ENCODE data around the gene SARDH. TPM values are rescaled to one million over a fixed set of nuclear protein-coding genes. Genes with fewer than 3 reads are reported as not detected.

SARDH gene
- total RNA-seq, 4 donors from 2014 or later, result 0.26 to 0.57 TPM; not detected in 2

DNA sequence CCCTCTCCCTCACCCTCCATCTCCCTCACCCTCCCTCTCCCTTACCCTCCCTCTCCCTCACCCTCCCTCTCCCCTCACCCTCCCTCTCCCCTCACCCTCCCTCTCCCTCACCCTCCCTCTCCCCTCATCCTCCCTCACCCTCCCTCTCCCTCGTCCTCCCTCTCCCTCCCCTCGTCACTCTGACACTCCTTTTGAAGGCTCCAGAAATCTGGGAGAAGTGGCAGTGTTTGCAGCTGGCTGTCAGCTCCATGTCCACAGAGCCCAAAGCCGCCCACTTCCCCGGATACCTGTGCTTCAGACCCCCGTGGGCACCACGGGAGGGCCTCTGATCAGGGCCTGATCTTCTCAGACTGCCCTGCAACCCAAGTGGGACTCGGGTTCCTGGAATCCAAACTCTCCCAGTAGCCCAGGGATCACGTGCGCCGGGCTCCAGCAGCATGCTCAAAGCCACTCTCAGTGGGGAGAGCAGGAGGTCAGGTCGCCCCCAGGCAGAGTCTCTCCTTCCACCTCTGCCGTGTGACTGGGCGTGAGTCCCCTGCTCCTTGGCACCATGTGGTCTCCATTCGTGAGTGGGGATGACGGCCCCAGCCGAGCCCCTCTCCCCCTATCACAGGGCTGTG is 68.9 kb downstream of the SARDH start:
- no peak overlapping the region for H3K27ac ChIP-seq
- no peak overlapping the region for H3K4me3 ChIP-seq
- no peaks in the 10 kb centered on the region for H3K4me1 ChIP-seq
- no peak for DNase-seq
- no peaks in the 10 kb centered on the region for H3K9me3 ChIP-seq
- peaks cover 0 to 3% (median 0%) of the 10 kb centered on the region in 4 donors for H3K27me3 ChIP-seq
- WGBS, 2 donors, result 47% methylated on average over 3 of the region's 16 CpGs; no CpG with 5 or more reads in 1 of the 2 donors
- TF ChIP-seq POLR2A (IDR thresholded peaks at IDR 0.05), result no peak
- TF ChIP-seq, protein P1, sequence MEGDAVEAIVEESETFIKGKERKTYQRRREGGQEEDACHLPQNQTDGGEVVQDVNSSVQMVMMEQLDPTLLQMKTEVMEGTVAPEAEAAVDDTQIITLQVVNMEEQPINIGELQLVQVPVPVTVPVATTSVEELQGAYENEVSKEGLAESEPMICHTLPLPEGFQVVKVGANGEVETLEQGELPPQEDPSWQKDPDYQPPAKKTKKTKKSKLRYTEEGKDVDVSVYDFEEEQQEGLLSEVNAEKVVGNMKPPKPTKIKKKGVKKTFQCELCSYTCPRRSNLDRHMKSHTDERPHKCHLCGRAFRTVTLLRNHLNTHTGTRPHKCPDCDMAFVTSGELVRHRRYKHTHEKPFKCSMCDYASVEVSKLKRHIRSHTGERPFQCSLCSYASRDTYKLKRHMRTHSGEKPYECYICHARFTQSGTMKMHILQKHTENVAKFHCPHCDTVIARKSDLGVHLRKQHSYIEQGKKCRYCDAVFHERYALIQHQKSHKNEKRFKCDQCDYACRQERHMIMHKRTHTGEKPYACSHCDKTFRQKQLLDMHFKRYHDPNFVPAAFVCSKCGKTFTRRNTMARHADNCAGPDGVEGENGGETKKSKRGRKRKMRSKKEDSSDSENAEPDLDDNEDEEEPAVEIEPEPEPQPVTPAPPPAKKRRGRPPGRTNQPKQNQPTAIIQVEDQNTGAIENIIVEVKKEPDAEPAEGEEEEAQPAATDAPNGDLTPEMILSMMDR (IDR thresholded peaks at IDR 0.05), result no peak
- H3K36me3 ChIP-seq, result no peaks in the 10 kb centered on the region
- intact Hi-C loops (cut with DNase I), result no loop called here

DNA sequence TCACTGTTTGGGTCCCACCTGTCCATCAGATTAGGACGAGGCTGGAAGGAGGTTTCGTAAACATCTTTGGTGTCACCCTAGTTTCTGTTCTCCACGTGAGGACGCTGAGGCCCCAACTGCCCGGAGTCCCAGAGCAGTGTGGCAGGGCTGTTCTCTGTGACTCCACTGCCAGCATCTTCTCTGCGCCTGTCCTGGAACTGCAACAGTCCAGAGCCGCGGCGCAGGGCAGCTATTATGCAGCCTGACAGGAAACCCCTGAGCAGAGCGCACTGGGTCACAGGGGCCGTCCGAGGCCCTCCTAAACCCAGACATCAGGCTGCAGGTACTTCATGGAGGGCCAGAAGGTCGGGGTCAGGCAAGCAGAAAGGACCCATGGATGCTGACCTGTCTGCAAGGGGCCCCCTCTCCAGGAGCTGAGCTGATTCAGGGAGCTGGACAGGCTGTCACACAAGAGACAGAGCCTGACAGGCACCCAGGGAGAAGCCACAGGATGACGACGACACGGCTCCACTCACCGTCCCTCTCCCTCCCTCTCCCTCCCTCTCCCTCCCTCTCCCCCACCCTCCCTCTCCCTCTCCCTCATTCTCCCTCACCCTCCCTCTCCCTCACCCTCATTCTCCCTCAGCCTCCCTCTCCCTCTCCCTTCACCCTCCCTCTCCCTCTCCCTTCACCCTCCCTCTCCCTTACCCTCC is 70.2 kb downstream of the SARDH start:
- WGBS, 2 donors, result 58 to 61% methylated on average over 6 to 15 of the region's 17 CpGs
- no peak overlapping the region for H3K4me3 ChIP-seq
- H3K4me1 ChIP-seq, result no peaks in the 10 kb centered on the region
- DNase-seq, result no peak
- intact Hi-C loops (cut with DNase I), result no loop called here
- H3K9me3 ChIP-seq, result no peaks in the 10 kb centered on the region
- H3K36me3 ChIP-seq, result no peaks in the 10 kb centered on the region
- H3K27ac ChIP-seq, result no peak overlapping the region
- H3K27me3 ChIP-seq, result peaks cover 0 to 4% (median 0%) of the 10 kb centered on the region in 4 donors
- no peak for TF ChIP-seq POLR2A (IDR thresholded peaks at IDR 0.05)

DNA sequence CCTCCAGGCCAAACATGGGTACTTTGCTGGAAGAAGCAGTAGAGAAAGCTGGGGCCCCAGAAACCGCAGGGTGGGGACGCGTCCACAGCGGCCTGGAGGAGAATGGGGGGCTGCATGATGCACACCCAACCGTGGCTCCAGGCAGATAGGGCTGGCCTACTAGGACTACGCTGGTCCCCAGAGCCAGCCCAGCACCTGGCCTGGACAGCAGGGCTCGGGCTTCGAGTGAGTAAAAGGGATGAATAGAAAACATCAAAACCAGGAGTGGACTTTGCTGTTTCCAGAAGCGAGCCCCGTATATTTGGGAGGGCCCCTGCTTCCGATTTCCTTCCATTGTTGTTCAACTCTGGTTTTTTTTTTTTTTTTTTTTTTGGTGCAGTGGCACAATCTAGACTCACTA is 71.3 kb downstream of the SARDH start:
- H3K4me1 ChIP-seq, result no peaks in the 10 kb centered on the region
- no peak for TF ChIP-seq POLR2A (IDR thresholded peaks at IDR 0.05)
- TF ChIP-seq, protein P1 (IDR thresholded peaks at IDR 0.05), result no peak
- 61 to 63% methylated on average over 9 to 10 of the region's 11 CpGs for WGBS, 2 donors
- no peaks in the 10 kb centered on the region for H3K9me3 ChIP-seq
- no peaks in the 10 kb centered on the region for H3K36me3 ChIP-seq
- peaks cover 0 to 15% (median 0%) of the 10 kb centered on the region in 4 donors for H3K27me3 ChIP-seq
- no peak overlapping the region for H3K4me3 ChIP-seq
- DNase-seq, result no peak
- no peak overlapping the region for H3K27ac ChIP-seq
- intact Hi-C loops (cut with DNase I), result no loop called here

DNA sequence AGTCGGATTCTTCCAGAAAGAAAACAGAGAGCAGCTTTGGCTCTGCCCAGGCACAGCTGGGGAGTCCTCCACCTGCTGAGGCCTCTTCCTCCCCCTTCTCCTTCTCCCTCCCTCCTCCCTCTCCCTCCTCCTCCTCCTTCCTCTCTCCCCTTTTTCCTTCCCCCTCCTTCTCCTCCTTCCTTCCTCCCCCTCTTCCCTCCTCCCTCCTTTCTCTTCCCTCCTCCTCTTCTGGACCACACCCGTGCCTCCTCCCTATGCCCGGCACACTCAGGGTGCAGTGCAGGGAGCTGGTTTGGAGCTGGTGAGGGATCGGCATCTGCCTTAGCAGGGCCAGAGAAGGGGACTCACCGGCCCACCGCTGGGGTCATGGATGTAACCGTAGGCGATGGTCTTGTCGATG is 71.8 kb downstream of the SARDH start:
- no peaks in the 10 kb centered on the region for H3K36me3 ChIP-seq
- H3K9me3 ChIP-seq, result no peaks in the 10 kb centered on the region
- H3K4me1 ChIP-seq, result no peaks in the 10 kb centered on the region
- no peak overlapping the region for H3K4me3 ChIP-seq
- no peak for DNase-seq
- H3K27me3 ChIP-seq, result peaks cover 0 to 19% (median 0%) of the 10 kb centered on the region in 4 donors
- WGBS, 2 donors, result 41 to 68% methylated on average over 4 to 8 of the region's 9 CpGs
- H3K27ac ChIP-seq, result no peak overlapping the region
- TF ChIP-seq, protein P1 (IDR thresholded peaks at IDR 0.05), result no peak
- no peak for TF ChIP-seq POLR2A (IDR thresholded peaks at IDR 0.05)
- intact Hi-C loops (cut with DNase I), result no loop called here

DNA sequence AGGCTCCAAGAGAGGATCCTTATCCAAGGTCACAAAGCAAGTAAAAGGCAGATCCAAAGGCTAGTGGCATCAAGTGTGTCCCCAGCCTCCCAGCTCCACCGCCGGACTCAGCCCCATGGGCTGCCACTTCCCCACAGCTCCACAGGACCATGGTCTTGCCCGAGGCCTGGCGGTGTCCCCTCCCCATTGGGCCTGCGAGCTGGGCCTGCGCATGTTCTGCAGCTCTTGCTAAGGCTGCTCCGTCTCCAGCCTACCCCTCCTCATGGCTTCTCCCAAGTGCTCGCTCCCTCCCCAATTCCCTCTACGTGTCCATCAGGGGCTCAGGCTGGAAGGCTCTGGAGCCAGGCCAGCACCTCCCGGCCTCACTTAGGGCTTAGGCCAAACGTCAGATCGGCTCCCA is 72.6 kb downstream of the SARDH start:
- H3K27me3 ChIP-seq, result peaks cover 0 to 27% (median 0%) of the 10 kb centered on the region in 4 donors

More for the DNA sequence above, 72.6 kb downstream of the SARDH start:
- H3K36me3 ChIP-seq, result no peaks in the 10 kb centered on the region
- intact Hi-C loops (cut with DNase I), result no loop called here
- 76 to 94% methylated on average over 7 to 8 of the region's 12 CpGs for WGBS, 2 donors
- TF ChIP-seq POLR2A (IDR thresholded peaks at IDR 0.05), result no peak
- TF ChIP-seq, protein P1 (IDR thresholded peaks at IDR 0.05), result no peak
- H3K9me3 ChIP-seq, result no peaks in the 10 kb centered on the region
- H3K4me3 ChIP-seq, result no peak overlapping the region
- no peak for DNase-seq
- H3K27ac ChIP-seq, result no peak overlapping the region
- no peaks in the 10 kb centered on the region for H3K4me1 ChIP-seq

Measured in esophagus squamous epithelium (tissue), 5 donors.